Gastroesophageal sphincter (tissue), 4 donors: Measurements from ENCODE around the gene KLHL5. TPM values are rescaled to one million over a fixed set of nuclear protein-coding genes. Genes with fewer than 3 reads are reported as not detected.

Experiments used
- ATAC-seq: fragments of 150-250 bp; one replicate; pipeline ENCODE4 v1.9.1; 2016; ENCODE audit warnings: mild to moderate bottlenecking, moderate library complexity
- H3K27ac ChIP-seq, 4 donors: fragments of 200-600 bp; sonication (generic) in 3 of 4; 1 replicate in 3 of 4; 2 replicates in 1 of 4; pipeline ENCODE4 v1.5.1; 2016 to 2019
- H3K27me3 ChIP-seq: fragments of 200-600 bp; sonication (generic); one replicate; pipeline ENCODE4 v1.5.1; 2019
- H3K36me3 ChIP-seq, 2 donors: fragments of 200-600 bp; sonication (generic); one replicate each; pipeline ENCODE4 v1.5.1; 2019; ENCODE audit warnings: control low read depth in 1 of 2
- H3K4me1 ChIP-seq, 3 donors: fragments of 200-600 bp; sonication (generic); 1 replicate in 2 of 3; 2 replicates in 1 of 3; pipeline ENCODE4 v1.5.1; 2016 to 2019; ENCODE audit warnings: control low read depth in 2 of 3
- H3K4me3 ChIP-seq, 2 donors: fragments of 200-600 bp; sonication (generic); one replicate each; pipeline ENCODE4 v1.5.1; 2019; ENCODE audit warnings: mild to moderate bottlenecking in 1 of 2, moderate library complexity in 1 of 2
- H3K9me3 ChIP-seq, 3 donors: fragments of 200-600 bp; sonication (generic); one replicate each; pipeline ENCODE4 v1.5.1; 2017 to 2019; ENCODE audit warnings: control low read depth in 2 of 3
- EP300 ChIP-seq: sonication (generic); formaldehyde crosslinking; IDR thresholded peaks from one replicate; pipeline ENCODE4 v1.6.1; 2017; ENCODE audit warnings: antibody characterized with exemption, mild to moderate bottlenecking
- POLR2A ChIP-seq, 2 donors: fragments of 450-650 bp; IDR thresholded peaks; one replicate each; pipeline ENCODE4 v1.6.1; 2017; ENCODE audit warnings: antibody characterized with exemption in 2 of 2, mild to moderate bottlenecking in 2 of 2, moderate library complexity in 1 of 2
- POLR2AphosphoS5 ChIP-seq: sonication (generic); formaldehyde crosslinking; IDR thresholded peaks from one replicate; pipeline ENCODE4 v1.6.1; 2017; ENCODE audit warnings: antibody characterized with exemption
- WGBS, 2 donors: methylation state at CpG; one replicate each; pipeline ENCODE4 v1.1.5; 2018; ENCODE audit warnings: low coverage in 1 of 2; 5-methylcytosine and 5-hydroxymethylcytosine counted together
- total RNA-seq, 4 donors: library from RNA; depleted of rRNA; stranded (reverse); fragments of >200 nt; gene quantifications; one replicate each; pipeline ENCODE4 v1.1.0, GENCODE V29; 2016
- TF ChIP-seq, protein P1 (sequence below), 4 experiments: fragments of 200-600 bp in 2 of 4; fragments of 450-650 bp in 2 of 4; sonication (generic) in 1 of 4; IDR thresholded peaks; one replicate each; pipeline ENCODE4 v1.5.1; 2017 to 2019; ENCODE audit warnings: antibody characterized with exemption in 4 of 4, mild to moderate bottlenecking in 2 of 4, moderate library complexity in 2 of 4

KLHL5 gene, protein sequence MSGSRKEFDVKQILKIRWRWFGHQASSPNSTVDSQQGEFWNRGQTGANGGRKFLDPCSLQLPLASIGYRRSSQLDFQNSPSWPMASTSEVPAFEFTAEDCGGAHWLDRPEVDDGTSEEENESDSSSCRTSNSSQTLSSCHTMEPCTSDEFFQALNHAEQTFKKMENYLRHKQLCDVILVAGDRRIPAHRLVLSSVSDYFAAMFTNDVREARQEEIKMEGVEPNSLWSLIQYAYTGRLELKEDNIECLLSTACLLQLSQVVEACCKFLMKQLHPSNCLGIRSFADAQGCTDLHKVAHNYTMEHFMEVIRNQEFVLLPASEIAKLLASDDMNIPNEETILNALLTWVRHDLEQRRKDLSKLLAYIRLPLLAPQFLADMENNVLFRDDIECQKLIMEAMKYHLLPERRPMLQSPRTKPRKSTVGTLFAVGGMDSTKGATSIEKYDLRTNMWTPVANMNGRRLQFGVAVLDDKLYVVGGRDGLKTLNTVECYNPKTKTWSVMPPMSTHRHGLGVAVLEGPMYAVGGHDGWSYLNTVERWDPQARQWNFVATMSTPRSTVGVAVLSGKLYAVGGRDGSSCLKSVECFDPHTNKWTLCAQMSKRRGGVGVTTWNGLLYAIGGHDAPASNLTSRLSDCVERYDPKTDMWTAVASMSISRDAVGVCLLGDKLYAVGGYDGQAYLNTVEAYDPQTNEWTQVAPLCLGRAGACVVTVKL
- 100 to 1,000 TPM in 2 of 4 donors, 10 to 100 TPM in 2; 57.5 to 143 (median 106) TPM for total RNA-seq

DNA sequence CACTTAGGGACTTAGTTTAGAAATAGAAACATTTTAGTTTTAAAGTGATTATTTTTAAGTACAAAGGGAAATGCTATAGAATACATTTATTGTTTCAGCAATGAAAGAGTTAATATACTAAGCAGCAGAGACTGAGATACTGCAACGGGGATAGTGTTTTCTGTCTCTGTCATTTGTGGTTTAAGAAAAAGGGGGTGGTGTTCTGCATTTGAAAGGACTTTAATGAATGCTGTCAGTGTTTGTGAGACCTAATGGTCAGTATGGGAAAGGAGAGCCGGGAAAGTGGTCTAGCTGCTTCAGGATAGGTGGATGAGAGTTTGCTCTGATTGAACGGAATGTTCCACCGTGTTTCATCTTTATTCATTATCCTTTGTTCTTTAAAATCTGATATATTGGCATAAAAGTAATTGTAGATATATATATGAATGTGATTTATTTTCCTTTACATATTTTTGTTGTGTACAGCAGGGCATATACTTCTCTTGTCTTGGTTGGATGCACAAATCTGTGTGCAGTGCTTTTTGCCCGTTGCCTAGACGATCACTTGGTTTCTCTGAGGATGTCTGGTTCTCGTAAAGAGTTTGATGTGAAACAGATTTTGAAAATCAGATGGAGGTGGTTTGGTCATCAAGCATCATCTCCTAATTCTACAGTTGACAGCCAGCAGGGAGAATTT lies at the start of gene KLHL5:
TSS of gene KLHL5 (plus strand) at position 139 of the 676 bp plus-strand sequence. CDS start at position 560, 421 bp downstream.
- Histone ChIP-seq H3K27ac (no peak within 1 kb of the TSS), H3K27me3 (no peaks in the 10 kb centered on the region), H3K36me3 (no peaks in the 10 kb centered on the region), H3K9me3 (no peaks in the 10 kb centered on the region), H3K4me3 (no peak within 1 kb of the TSS), H3K4me1 (peaks cover 0 to 41% (median 0%) of the 10 kb centered on the region in 3 donors)
- TF ChIP-seq POLR2AphosphoS5 (no peak), EP300 (no peak), POLR2A (IDR thresholded peaks at IDR 0.05) (no peak)
- TF ChIP-seq, protein P1, sequence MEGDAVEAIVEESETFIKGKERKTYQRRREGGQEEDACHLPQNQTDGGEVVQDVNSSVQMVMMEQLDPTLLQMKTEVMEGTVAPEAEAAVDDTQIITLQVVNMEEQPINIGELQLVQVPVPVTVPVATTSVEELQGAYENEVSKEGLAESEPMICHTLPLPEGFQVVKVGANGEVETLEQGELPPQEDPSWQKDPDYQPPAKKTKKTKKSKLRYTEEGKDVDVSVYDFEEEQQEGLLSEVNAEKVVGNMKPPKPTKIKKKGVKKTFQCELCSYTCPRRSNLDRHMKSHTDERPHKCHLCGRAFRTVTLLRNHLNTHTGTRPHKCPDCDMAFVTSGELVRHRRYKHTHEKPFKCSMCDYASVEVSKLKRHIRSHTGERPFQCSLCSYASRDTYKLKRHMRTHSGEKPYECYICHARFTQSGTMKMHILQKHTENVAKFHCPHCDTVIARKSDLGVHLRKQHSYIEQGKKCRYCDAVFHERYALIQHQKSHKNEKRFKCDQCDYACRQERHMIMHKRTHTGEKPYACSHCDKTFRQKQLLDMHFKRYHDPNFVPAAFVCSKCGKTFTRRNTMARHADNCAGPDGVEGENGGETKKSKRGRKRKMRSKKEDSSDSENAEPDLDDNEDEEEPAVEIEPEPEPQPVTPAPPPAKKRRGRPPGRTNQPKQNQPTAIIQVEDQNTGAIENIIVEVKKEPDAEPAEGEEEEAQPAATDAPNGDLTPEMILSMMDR (IDR thresholded peaks at IDR 0.05) = no peak
- no peak for ATAC-seq
- WGBS, 2 donors = 53% methylated on average over 7 of the region's 7 CpGs

DNA sequence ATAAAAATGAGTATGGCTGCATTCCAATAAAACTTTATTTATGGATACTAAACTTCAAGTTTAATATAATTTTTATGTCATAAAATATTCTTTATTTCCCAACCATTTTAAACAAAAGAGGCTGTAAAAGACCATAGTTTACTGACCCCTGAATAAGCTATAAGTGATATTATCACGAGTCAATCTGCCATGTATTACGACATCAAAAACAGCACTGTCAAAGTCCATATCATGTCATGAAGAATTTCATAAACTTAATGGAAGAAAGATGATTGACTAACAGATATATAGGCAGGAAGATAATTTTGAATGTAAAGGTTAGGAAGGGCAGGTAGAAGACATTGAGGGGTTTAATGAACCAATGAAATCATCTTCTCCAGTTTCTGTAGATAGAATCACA lies 48.0 kb upstream of the KLHL5 start:
- WGBS, 2 donors = 91 to 95% methylated on average over 2 of the region's 2 CpGs
- ATAC-seq = no peak
- no peaks in the 10 kb centered on the region for H3K36me3 ChIP-seq
- no peak overlapping the region for H3K27ac ChIP-seq
- H3K9me3 ChIP-seq = peaks cover 0 to 4% (median 0%) of the 10 kb centered on the region in 3 donors
- TF ChIP-seq EP300 (no peak), POLR2AphosphoS5 (no peak), POLR2A (IDR thresholded peaks at IDR 0.05) (no peak)
- TF ChIP-seq, protein P1 (IDR thresholded peaks at IDR 0.05) = no peak
- H3K4me1 ChIP-seq = no peaks in the 10 kb centered on the region
- H3K4me3 ChIP-seq = no peak overlapping the region
- no peaks in the 10 kb centered on the region for H3K27me3 ChIP-seq

DNA sequence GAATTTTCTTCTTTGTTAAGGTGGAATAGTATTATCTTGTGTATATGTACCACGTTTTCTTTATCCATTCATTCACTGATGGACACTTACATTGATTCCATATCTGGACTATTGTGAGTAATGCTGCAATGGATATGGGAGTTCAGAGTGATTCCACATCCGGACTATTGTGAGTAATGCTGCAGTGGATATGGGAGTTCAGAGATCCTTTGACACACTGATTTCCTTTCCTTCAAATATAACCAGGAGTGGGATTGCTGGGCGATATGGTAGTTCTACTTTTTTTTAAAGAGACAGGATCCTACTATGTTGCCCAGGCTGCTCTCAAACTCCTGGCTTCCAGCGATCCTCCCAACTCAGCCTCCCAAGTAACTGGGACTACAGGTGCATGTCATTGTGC lies 41.9 kb upstream of the KLHL5 start:
- Histone ChIP-seq H3K36me3 (no peaks in the 10 kb centered on the region), H3K27ac (no peak overlapping the region), H3K27me3 (no peaks in the 10 kb centered on the region), H3K4me3 (no peak overlapping the region), H3K9me3 (peaks cover 0 to 4% (median 0%) of the 10 kb centered on the region in 3 donors), H3K4me1 (no peaks in the 10 kb centered on the region)
- TF ChIP-seq EP300 (no peak), POLR2A (IDR thresholded peaks at IDR 0.05) (no peak), POLR2AphosphoS5 (no peak)
- TF ChIP-seq, protein P1 (IDR thresholded peaks at IDR 0.05) = no peak
- ATAC-seq = no peak
- 67 to 85% methylated on average over 3 to 4 of the region's 4 CpGs for WGBS, 2 donors

DNA sequence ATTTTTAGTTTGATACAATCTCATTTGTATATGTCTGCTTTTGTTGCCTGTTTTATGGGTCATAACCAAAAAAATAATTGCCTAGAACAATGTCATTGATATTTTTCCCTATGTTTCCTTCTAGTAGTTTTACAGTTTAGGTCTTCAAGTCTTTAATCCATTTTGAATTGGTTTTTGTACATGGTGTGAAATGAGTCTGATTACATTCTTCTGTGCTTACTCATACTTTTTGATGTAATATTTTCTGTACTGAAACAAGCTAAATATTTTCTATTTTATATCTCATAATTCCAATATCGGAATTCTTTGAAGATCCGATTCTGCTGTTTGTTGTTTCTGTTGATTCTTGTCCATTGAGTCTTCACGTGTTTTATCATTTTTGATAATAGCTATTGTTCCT lies 40.4 kb upstream of the KLHL5 start:
- Histone ChIP-seq H3K27ac (no peak overlapping the region), H3K4me3 (no peak overlapping the region), H3K36me3 (no peaks in the 10 kb centered on the region), H3K4me1 (no peaks in the 10 kb centered on the region), H3K9me3 (no peaks in the 10 kb centered on the region), H3K27me3 (no peaks in the 10 kb centered on the region)
- WGBS, 2 donors = 89 to 100% methylated on average over 2 to 3 of the region's 3 CpGs
- TF ChIP-seq POLR2AphosphoS5 (no peak), POLR2A (IDR thresholded peaks at IDR 0.05) (no peak)
- TF ChIP-seq, protein P1 (IDR thresholded peaks at IDR 0.05) = no peak
- ATAC-seq = no peak
